AG04450 (cell line): ENCODE data around the gene SMIM7. TPM values are rescaled to one million over a fixed set of nuclear protein-coding genes. Genes with fewer than 3 reads are reported as not detected.

Experiments used
- CTCF ChIA-PET: fragments of 300-600, 350-600 bp; formaldehyde crosslinking; extraction: SDS; loops from one replicate; lab custom pipeline; 2022; ENCODE audit warnings: antibody characterized with exemption, inconsistent platforms; lab: Charles Lee
- POLR2A ChIA-PET: fragments of 350-600 bp; formaldehyde crosslinking; extraction: SDS; loops from one replicate; lab custom pipeline; 2021; ENCODE audit warnings: antibody characterized with exemption, inconsistent platforms; lab: Yijun Ruan, JAX
- DNase-seq: peaks from one replicate; pipeline ENCODE4 v3.0.0-alpha.2; 2011; ENCODE audit warnings: low read depth, low spot score
- H3K27ac ChIP-seq: one replicate; pipeline ENCODE4 v1.5.1; 2012; ENCODE audit warnings: low read depth, low read length, control low read depth
- H3K27me3 ChIP-seq: one replicate; pipeline ENCODE4 v1.6.0; 2012; ENCODE audit warnings: low read length; ENCODE audit not compliant: control insufficient read depth, insufficient read depth
- H3K4me3 ChIP-seq: 2 replicates; pipeline ENCODE4 v1.5.1; 2011; ENCODE audit warnings: mild to moderate bottlenecking, low read depth, low read length, control low read depth
- H3K9me3 ChIP-seq: 2 replicates; pipeline ENCODE4 v1.5.1; 2012; ENCODE audit warnings: low read length; ENCODE audit not compliant: control insufficient read depth, insufficient read depth
- CTCF ChIP-seq: IDR thresholded peaks from 2 replicates; pipeline ENCODE4 v1.5.1; 2011; ENCODE audit warnings: low read depth, low read length, control low read depth, inconsistent platforms
- polyA plus RNA-seq: library from polyadenylated mRNA; depleted of rRNA; stranded (reverse); fragments of >200 nt; gene quantifications from 2 replicates; pipeline ENCODE4 v1.2.3, GENCODE V29; 2011

SMIM7 gene
- polyA plus RNA-seq, 1 experiment = 84.8 TPM

- no peaks in the 10 kb centered on the region for H3K27me3 ChIP-seq
- TF ChIP-seq CTCF = no peak
- ChIA-PET CTCF (no interaction called here), POLR2A (interaction anchor here (1.2 kb wide), 1 partner anchor 14 kb away, joined by 14 read pairs; the partner anchor contains the start of gene MED26)
- no peak for DNase-seq
- no peaks in the 10 kb centered on the region for H3K9me3 ChIP-seq
- no peak overlapping the region for H3K4me3 ChIP-seq
- H3K27ac ChIP-seq = no peak overlapping the region
Measured at GRCh38 chr19:16614941-16615340, 45.0 kb downstream of the SMIM7 start.

- H3K9me3 ChIP-seq = no peaks in the 10 kb centered on the region
- no peak for DNase-seq
- no peaks in the 10 kb centered on the region for H3K27me3 ChIP-seq
- TF ChIP-seq CTCF = no peak
- POLR2A ChIA-PET = no interaction called here
- H3K27ac ChIP-seq = no peak overlapping the region
- H3K4me3 ChIP-seq = no peak overlapping the region
- CTCF ChIA-PET = no interaction called here
Measured at GRCh38 chr19:16613841-16614240, 46.1 kb downstream of the SMIM7 start.

GRCh38 chr19:16612636-16613035 lies 47.3 kb downstream of the SMIM7 start:
- POLR2A ChIA-PET = no interaction called here
- no peak for DNase-seq

GRCh38 chr19:16611121-16611520 lies 48.8 kb downstream of the SMIM7 start:
- TF ChIP-seq CTCF = no peak
- POLR2A ChIA-PET = no interaction called here
- CTCF ChIA-PET = no interaction called here
- H3K27me3 ChIP-seq = no peaks in the 10 kb centered on the region
- H3K4me3 ChIP-seq = no peak overlapping the region
- H3K9me3 ChIP-seq = no peaks in the 10 kb centered on the region
- no peak overlapping the region for H3K27ac ChIP-seq
- DNase-seq = no peak

More at GRCh38 chr19:16612636-16613035, 47.3 kb downstream of the SMIM7 start:
- TF ChIP-seq CTCF = no peak
- Histone ChIP-seq H3K27me3 (no peaks in the 10 kb centered on the region), H3K9me3 (no peaks in the 10 kb centered on the region), H3K27ac (no peak overlapping the region), H3K4me3 (no peak overlapping the region)
- CTCF ChIA-PET = interaction anchor here (1.3 kb wide), 1 partner anchor 12 kb away, joined by 3 read pairs; no protein-coding TSS in a partner anchor

GRCh38 chr19:16609511-16610200 lies 50.3 kb downstream of the SMIM7 start:
- POLR2A ChIA-PET = no interaction called here
- CTCF ChIA-PET = no interaction called here
- H3K27me3 ChIP-seq = no peaks in the 10 kb centered on the region

More at GRCh38 chr19:16609511-16610200, 50.3 kb downstream of the SMIM7 start:
- Histone ChIP-seq H3K27ac (no peak overlapping the region), H3K4me3 (no peak overlapping the region), H3K9me3 (no peaks in the 10 kb centered on the region)
- TF ChIP-seq CTCF = no peak
- no peak for DNase-seq
